Breast epithelium (tissue), 3 donors: ENCODE measurements around the gene RIMOC1.

Experiments
- CTCF ChIP-seq, 3 donors: fragments of 450-650 bp; IDR thresholded peaks; one replicate each; pipeline ENCODE4 v1.5.1; 2016 to 2017; ENCODE audit warnings: antibody characterized with exemption in 3 of 3, mild to moderate bottlenecking in 3 of 3, moderate library complexity in 3 of 3
- POLR2A ChIP-seq: fragments of 450-650 bp; IDR thresholded peaks from one replicate; pipeline ENCODE4 v1.6.1; 2016; ENCODE audit warnings: antibody characterized with exemption, mild to moderate bottlenecking, moderate library complexity

DNA sequence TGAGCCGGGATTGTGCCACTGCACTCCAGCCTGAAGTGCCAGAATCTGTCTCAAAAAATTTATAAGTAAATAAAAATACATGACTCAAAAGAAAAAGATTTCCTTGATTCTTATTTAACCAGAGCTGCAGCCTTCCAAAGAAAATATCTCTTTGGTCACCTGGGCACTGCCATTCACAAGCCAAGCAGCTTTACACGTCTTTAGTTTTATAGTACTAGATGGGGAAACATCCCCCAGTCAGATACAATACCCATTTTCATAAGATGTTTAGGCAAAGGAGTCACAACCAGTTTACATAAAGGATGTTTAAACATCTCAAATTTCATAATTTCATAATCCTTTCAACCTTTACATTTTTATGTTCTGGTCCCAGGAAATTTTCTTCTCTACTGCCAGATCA lies 20.2 kb upstream of the RIMOC1 start:
- TF ChIP-seq CTCF (IDR thresholded peaks at IDR 0.05) (no peak), POLR2A (no peak)
